HG02973 (cell line): Measurements from ENCODE around the gene ZBTB17.
"Not testable (repeated sequence)": the region's sequence is repeated elsewhere in the genome, so short reads cannot be mapped to it uniquely, and the experiment has no call there.

Experiments
- ATAC-seq: cut with Tn5 transposase; IDR thresholded peaks from one replicate; pipeline ENCODE4 v1.9.1; 2021; ENCODE audit warnings: moderate library complexity; ENCODE audit not compliant: unreplicated experiment

The ZBTB17 gene

DNA sequence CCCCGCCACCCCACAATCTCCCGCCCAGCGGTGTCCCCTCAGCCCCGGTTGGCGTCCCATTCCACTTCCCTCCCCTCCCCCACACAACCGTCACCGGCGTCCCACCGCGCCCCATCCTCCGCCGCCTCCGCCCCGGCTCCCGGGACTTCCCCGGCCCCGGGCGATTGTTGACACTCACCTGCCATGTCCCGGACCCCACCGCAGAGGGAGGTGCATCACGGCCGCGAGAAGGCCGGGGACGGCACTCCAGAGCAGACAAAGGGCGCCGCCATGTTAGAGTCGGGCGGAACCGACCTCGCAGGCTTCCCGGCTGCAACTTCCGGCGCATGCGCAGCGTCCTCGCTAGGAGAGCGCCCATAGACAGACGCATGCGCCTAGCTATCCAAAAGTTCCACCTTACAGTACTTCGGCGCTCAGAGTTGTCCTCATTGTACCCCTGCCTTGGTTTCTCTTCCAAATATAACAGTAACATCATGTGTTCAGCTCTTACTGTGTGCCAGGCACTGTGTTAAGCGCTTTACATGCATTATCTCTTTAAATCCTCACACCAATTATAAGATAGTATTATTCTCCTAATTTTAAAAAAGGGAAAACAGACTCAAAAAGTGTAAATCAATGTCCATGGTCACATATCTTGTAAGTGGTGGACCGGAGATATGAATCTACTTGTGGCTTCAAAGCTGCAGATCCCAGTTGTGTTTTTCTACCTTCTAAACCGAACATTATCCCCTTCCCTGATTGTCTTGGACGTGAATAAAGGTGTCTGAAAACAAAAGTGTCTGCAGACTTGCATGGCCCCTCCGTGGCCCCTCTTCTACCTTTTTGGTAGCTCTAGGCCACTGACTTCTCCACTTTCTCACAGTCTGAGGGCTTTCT, at the start of gene ZBTB17:
Gene ZBTB17, minus strand, starts transcription at position 297 of the 876 bp plus-strand sequence. CDS start 27,606 bp downstream, outside the sequence.
- peak; percentile 57 for ATAC-seq

- ATAC-seq, result no peak
Observed at GRCh38 chr1:16023050-16023653, 47.3 kb upstream of the ZBTB17 start.

GRCh38 chr1:16022393-16022792, 46.5 kb upstream of the ZBTB17 start:
- no peak for ATAC-seq

DNA sequence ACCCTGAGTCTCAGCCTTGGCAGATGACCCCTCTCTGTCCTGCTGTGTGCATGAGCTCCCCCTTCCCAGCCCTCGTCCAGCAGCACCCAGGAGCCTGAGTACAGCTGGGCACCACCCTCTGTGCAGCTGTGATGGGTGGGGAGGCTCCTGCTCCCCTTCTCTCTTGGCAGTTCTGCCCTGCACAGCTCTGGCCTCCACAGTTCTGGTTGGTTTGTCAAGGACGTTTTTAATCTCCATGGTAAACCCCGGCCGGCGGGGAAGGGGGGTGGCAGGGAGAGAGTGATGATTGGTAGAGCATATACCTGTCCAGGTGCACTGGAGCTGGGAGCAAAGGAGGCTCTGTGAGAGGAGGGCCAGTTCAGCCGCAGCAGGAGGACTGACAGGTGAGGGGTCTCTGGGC, 45.8 kb upstream of the ZBTB17 start, which contains the start of gene CLCNKA:
Gene CLCNKA, plus strand, starts transcription at position 356 of the 400 bp plus-strand sequence. CDS start 584 bp downstream, outside the sequence.
- ATAC-seq, result no peak

DNA sequence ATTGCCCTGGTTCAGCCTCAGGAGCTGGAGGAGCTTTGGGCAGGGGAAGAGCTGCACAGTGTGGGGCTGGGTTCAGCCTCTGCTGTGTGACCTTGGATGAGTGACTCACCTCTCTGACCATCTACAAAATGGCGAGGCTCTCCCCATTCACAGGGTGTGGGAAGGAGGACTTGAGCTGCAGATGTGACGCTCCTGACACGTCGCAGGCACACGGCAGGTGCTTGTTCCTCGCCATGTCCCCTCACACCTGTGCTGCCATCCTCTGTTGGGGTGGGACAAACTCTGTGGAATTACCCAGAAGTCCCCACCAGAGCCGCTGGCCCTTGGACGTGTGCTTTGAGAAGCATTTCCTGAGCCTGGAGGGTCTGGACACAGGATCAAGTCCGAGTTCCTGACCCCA, 45.0 kb upstream of the ZBTB17 start:
- not testable (repeated sequence) for ATAC-seq

DNA sequence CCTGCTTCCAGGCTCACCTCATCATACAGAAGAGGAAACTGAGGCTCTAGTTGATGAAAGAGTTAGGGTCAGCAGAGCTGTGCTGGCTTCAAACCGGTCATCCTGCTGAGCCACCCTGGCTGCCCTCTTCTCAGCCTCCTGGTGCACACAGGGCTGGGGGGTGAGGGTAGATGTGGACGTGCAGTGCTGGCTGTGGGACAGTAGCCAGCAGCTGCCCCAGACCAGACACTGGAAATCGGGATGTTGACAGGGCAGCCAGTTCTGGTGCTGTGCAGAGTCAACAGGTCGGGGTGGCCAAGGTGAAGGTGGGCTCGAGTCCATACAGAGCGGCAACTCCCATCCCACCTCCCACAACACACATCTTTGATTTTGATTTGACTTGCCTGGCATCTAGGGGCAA, 44.4 kb upstream of the ZBTB17 start:
- ATAC-seq, result no peak

DNA sequence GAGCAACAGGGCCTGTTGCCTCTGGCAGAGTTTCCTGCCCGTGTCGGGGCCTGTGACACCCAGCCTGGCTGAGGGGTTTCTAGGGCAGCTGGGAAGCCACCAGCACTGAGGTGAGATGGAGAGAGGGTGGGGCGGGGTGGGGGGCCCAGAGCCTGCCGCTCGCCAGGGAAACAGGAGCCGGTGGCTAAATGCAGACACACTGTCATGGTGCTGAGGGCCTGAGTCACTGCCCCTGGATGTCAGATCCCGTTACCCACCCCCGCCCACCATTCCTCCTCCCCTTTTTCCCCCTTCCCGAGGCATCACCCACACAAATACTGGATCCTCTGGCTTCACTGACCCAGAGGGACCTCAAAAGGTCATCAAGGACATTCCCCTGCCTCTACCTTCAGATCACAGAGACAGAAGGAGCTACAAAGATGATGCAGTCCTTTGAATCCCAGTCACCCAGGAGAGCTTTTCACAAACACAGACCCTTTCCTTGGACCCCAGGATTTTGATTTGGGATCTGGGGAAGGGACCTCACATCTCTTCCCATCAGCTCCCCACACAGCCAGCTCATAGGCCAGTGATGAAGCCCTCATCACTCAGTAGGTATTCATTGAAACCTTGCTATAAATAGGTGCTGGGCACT, 43.9 kb upstream of the ZBTB17 start:
- ATAC-seq, result no peak

DNA sequence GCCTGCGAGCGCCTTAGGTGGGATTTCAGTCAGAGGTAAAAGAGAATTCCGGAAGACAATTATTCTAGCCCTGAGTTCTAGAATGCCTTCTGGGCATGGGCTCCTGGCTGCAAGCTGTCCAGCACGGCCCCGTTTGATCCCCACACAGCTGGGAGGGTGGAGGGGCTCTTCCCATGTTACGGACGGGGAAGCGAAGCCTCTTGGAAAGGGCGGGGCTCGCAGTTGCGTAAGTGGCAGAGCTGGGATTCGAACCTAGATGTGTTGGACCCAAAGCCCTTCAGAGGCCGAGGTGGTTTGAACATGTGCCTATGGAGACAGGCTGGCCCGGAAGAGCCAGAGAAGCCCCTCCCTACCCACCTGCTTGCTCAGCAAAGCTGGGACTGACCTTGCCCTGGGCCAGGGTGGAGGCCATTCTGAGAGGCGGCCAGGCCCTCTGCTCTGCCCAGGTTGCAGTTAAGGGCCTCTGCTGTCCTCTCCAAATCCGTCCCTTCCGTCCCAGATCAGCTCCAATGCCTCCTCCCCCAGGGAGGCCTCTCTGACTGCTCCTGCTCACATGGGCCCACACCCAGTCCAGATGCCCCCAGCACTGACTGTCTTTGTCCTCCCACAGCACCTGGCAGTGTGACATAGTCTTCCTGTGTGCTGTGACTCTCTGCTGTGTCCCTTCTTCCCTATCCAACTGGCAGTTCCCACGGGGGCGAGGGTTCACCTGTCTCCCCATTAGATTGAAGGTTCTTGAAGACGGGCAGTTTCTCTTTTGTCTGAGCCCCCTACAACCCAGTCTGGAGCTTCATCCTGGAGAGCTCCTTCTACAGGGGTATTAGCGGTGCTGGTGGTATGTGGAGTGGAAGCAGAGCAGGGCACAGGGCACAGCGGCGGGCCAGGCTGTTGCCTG, 43.1 kb upstream of the ZBTB17 start:
- ATAC-seq, result no peak

DNA sequence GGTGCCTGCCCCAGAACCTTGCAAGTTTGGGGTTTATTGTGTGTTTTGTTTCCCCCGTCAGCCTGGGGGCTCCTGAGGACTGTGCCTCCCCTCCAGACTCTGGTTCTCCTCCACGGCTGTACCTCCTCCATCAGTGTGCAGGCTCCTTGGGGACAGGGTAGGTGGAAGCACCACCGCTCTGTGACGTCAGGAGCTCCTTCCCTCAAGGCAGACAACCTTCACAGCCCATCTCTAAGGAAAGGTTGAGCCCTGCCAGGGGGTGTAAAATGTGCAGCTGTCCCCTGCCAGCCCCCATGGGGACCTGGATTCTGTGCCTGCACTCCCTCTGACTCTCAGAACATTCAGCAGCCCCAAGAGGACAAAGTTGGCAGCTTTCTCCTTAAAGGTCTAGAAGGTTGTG, 42.4 kb upstream of the ZBTB17 start:
- no peak for ATAC-seq

DNA sequence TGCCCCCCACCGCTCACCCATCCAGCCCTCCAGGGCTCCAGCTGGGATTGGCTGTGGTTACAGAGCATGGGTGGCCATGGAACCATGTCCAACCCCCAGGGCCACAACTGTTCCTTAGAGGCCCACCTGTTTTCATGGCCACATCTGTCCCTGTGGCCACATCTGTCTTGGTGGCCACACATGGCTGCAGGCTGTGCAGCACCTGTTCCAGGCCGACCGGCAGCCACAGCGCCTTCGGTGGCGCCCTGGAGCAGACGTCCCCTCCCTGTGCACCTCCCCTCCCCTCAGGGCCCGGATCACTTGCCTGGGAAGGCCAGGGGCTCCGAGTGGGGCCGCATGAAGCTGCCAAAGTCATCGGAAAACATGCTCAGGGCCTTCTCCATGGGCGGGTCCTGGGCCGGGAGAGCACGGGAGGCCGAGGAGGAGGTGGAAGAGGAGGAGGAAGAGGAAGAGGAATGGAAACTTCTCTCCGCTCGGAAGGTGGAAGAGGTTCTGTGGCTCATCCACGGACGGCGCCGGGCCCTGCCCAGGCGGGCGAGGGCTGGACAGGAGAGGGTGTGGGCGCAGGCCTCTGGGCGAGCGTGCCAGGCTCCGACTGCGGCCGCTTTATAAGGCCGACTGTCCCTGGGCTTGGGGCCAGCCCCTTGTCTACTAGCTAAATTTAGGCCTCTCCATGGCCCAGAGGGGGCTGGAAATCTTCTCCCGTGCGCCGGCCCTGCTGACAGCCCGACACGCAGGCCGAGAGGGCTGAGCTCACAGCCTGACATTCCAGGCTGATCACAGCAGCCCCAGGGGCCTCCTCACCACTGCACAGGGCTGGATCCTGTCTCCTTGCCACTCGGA, 41.8 kb upstream of the ZBTB17 start, which contains the start of gene HSPB7:
Gene HSPB7, minus strand, starts transcription at position 583 of the 843 bp plus-strand sequence. Its CDS starts 80 bp downstream, at position 503.
- ATAC-seq, result no peak

DNA sequence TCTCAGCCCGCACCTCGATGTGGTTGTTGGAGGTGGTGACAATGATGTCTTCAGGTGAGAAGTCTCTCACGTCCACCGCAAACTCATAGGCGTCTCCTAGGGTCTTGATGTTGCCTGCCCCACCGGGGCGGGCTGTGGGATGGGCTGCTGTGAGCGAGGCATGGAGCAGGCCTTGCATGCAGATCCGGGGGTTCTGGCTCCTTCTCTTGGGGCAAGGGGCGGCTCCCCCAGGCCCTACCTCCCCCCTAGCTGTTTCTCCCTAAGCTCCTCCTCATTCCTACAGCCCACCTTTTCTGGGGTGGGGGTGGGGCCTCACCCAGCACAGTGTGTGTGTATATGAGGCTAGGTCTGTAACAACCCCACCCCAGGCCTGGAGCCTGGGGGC, 41.2 kb upstream of the ZBTB17 start:
- ATAC-seq, result no peak

GRCh38 chr1:16015960-16016901, 40.3 kb upstream of the ZBTB17 start:
- ATAC-seq, result no peak

DNA sequence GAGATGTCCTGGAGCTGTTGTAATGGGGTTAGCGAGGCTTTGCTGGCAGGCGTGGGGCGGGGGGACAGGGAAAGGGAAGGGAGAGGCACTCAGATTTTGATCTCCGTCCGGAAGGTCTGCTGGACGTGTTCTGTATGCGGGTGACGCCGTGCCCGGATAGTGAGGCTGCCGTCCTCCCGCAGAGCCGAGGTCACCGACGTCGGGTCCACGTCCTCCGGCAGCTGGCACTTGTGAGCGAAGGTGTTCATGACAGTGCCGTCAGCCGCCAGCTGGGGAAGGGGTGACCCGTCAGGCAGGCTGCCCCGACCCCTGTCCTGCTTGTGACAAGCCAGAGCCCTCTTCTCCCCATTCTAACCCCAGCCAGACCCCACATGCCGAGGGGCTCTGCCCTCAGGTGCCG, 39.6 kb upstream of the ZBTB17 start:
- ATAC-seq, result no peak

- ATAC-seq, result no peak
Observed at GRCh38 chr1:16014509-16015482, 38.9 kb upstream of the ZBTB17 start.

DNA sequence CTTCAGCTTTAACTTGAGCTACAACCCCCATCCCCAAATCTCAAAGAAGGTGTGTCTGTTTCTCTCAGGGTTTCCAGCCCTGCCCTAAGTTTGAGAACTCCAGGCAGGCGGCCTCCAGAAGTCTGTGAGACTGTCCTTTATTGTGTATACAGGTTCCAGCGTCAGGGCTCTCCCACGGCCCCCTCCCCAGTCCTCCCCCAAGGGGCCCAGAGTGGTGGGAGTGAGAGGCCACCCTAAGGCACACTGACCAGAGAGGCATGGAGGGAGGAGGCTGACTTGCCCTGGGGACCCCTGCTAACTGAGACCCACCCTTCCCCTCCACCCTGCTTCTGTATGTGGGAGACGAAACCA, 38.0 kb upstream of the ZBTB17 start:
- no peak for ATAC-seq

DNA sequence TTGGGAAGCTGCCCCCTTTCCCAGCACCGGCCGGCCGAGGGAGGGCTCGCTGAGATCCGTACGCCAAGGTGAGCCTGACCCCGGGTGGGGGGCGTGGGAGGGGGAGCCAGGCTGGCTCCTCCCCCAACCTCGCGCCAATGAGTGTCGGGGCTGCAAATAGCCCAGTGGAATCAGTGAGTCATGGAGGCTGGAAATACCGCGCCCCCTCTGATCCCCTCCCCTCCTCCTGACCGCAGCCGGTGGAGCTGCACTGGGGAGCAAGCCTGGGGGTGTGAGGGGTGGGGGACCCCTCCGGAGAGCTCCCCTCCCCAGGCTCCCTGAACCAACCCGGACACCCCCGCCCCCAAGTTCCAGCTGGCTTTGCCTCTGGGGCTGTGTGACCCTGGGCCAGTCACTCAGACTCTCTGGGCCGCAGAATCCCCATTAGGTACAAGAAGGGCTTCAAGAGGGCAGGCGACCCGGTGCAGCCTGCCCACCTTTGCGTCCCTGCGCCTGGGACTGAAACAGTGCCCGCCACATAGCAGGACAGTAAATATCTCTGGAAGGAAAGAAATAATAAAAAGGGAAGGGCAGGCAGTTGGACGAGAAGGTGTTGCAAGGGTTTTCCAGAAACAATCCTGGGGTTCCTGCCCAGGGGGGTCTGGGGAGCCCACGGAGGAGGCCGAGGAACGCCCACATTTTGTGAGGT, 37.5 kb upstream of the ZBTB17 start:
- peak; percentile 47 for ATAC-seq
